GM18499 (cell line): ENCODE measurements around the gene ERGIC1.
"Not testable (repeated sequence)": the region's sequence is repeated elsewhere in the genome, so short reads cannot be mapped to it uniquely, and the experiment has no call there.

Source experiments
- ATAC-seq: cut with Tn5 transposase; IDR thresholded peaks from one replicate; pipeline ENCODE4 v1.9.1; 2021; ENCODE audit warnings: moderate number of reproducible peaks; ENCODE audit not compliant: insufficient read depth, unreplicated experiment

ERGIC1 gene

DNA sequence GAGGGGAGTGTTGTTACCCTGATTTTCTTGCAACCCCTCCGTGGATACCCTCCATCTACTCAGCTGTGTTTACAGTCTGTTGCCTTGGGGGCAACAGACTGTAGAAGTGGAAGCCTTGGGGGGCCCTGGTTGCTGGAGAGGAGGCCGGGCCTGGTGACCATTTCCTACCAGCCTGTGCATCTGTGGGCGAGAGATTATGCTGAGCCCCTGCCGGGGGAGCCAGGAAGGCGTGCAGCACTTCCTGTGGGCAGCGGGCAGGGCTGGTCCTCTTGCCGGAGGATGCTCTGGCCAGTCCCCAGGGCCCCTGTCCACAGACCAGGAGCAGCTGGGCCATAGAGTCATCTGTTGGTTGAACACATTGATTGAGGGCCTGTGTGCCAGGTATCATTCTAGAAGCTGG is 11.1 kb downstream of the ERGIC1 start:
- ATAC-seq, result no peak

DNA sequence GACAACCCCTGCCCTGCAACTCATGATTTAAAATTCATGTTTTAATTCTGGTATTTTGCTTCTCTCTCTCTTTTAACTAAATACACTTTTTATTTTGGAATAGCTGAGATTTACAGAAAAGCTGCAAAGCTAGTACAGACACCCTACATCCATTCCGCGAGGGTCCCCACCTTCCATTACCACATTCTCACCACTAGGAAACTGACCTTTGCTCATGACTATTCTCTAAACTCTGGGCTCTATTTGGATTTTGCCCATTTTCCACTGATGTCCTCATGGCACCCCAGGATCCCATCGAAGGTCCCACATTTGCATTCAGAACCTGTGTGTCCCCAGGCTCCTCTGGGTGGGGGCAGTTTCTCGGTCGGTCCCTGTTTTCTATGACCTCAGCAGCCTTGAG is 11.5 kb downstream of the ERGIC1 start:
- ATAC-seq, result no peak

DNA sequence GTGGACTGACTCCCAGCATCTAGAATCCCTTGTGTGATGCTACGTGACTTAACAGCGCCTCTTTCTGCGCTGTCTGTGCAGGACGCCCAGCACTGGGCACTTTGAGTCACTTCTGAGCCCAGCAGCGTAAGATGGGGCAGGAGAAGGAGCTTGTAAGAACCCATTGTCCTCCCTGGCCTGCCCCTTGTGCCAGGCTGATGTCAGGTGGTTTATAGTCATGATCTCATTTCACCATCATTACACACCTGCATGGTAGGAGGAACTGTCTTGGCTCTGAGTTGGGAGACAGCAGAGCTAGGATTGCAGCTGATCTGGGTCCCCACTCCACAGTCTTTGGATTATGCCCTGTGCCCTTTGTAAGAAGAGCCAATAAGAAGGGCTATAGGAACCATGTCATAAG is 12.2 kb downstream of the ERGIC1 start:
- no peak for ATAC-seq

DNA sequence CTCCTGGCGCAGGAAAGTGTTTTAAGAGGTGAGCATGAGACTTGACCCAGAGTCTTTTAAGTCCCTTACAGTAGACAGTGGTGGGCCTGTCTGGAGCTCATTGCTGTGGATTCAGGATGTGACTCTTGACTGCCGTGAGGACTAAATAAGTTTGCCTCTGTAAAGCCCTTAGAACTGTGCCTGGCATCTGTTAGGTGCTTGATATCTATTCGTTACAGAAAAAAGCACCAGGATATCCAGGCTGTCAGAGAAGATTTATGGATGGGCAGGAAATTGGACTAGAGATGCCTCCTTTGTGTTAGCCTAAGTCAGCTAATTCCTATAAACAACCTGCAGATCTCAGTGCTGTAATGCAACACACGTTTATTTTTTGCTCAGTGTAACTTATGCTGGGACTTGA is 12.6 kb downstream of the ERGIC1 start:
- no peak for ATAC-seq

DNA sequence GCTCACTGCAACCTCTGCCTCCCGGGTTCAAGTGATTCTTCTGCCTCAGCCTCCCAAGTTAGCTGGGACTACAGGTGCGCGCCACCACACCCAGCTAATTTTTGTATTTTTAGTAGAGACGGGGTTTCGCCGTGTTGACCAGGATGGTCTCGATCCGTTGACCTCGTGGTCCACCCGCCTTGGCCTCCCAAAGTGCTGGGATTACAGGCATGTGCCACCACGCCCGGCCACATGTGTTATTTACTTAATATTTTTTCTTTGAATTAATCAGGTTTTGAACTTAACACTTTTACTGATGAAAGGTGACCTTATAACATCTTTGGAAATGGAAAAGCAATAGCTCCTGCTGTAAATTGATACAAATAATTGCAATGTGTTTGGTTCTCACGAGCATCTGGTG is 13.5 kb downstream of the ERGIC1 start:
- ATAC-seq, result not testable (repeated sequence)

DNA sequence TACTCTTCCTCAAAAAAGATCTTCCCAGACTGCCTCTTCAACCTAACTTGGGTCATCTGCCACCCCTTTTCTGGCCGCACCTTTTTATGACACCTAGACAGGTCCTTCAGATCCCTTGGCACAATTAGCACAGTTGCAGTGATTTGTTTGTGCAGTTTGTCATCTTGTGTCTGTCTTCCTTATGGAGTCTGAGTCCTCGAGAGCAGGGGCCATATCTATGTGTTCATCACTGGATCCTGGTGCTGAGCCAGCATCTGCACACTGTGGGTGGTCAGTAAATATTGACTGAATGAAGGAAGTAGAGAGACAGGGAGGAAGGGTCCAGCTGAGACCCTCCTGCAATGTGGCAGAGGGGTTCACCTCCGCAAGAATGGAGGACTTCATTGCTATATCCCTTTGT is 14.4 kb downstream of the ERGIC1 start:
- no peak for ATAC-seq

DNA sequence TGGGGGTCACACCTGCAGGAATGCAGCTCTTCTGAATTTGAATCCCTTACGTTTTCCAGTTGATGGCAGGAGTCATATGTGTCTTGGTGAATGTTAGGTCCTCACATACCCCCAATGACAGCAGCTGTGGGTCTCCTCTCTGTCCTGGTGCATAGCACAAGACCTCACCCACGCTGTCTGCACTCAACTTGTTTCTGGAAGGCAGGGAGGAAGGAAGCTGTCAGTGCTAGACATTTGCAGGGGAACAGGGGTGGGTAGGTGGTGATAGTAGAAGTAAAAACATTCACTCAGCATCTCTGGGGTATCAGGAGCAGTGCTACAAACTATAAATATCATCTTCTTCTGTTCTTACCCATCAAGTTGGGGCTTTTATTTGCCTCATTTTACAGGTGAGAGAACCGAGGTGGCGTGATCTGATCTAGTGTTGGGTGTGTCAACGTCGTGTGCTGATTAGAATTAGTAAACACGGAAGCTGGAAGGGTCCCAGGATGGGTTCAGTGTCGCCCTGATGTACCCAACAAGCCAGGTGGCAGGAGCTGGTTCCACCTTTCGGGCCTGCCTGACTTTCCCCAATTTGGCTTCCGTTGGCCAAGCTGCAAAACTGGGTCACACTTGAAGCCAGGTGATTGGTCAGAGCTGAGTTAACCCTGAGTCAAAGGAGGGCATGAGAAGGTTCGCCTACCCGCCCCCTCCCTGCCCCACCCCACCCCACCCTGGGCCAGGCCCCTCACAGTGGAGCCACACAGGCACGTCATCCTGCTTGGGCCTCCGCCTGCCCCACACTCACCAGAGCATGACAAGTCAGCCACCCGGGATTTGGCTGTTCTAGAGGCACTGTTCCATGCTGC is 15.8 kb downstream of the ERGIC1 start:
- no peak for ATAC-seq

DNA sequence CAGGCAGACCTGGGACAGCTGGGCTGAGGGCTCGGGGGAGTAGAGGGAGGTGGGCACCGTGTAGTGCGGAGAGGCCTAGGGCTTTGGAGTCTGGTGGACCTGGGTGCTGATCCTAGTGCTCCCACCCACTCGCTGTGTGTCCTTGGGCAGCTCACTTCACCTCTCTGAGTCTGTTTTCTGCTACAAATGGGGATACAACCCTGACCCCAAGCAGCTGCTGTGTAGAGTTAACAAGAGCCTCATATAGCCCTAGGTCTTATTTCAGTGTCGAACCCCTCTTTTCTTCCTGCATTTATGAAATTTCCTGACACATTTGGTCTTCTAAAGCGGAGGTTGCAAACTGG is 16.4 kb downstream of the ERGIC1 start:
- ATAC-seq, result no peak

DNA sequence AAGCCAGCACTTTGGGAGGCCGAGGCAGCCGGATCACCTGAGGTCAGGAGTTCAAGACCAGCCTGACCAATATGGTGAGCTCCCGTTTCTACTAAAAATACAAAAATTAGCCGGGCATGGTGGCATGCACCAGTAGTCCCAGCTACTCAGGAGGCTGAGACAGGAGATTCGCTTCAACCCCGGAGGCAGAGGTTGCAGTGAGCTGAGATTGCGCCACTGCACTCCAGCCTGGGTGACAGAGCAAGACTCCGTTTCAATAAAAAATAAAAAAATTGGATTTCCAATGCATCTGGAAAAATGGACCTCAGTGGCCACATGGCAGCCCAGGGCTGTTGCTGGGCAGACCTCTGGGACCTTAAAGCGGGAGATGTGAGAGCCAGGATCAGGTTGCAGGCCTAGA is 17.2 kb downstream of the ERGIC1 start:
- ATAC-seq, result not testable (repeated sequence)

DNA sequence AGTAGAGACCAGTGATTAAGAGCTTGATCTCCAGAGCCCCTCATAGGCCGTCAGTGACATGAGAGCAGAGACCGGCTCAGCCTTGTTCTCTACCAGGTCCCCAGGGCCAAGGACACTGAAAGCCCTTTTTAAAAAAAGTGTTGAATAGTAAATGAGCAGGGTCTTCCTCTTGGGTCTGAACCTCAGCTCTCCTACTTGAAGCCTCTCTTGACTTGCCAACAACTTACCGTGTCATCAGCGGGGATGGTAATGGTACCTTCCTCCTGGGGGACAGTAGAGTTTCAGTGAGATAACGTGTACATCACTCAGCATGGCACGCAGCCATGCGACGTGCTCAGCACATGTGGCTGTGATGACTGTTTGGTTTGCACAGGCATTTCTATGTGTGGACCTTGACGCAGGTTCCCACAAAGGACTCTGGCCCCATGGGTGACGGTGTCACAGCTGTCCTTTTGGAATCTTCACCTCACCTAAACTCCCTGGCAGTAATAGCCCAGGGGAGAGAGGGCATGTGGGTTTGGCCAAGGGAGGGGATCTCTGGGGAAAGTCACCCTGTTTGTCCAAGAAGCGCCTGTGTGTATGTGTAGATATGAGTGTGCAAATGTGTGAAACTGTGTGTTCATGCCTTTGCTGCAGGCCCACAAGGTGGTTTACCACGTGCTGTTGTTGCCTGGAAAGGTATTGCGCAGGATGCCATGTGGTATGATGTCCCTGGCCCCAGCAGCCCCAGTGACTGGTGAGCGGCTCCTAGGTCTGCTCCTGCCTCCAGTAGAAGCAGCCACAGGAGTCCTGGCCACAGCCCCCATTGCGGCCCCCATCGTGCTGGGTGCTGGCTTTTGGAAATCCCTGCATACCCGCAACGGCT is 18.7 kb downstream of the ERGIC1 start:
- ATAC-seq, result no peak

DNA sequence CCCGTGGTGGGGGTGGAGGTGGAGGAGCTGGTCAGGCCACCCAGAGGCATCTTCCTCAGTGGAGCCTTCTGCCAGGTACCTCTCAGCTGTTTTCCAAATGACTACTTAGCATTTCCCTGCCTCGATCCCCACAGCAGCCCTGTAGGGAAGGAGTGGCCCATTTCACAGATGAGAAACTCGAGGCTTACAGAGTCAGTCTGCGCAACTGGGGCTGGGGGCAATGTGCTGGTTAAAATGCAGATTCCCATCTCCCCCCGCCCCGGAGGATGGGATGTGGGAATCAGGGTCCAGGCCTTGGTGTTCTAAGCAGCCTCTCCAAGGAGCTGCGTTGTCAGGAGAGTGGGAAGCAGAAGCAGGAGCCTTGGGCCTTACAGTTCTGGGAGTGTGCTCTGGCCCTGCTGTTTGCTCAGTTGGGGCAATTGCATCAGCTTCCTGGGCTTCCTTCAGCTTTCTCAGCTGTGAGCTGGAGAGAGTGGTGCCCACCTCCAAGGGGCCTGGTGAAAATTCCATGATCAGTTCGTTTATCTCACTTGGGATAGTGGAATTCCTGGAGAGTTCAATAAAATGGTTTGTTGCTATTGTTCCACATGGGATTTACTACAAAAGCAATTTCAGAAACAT is 19.4 kb downstream of the ERGIC1 start:
- no peak for ATAC-seq

DNA sequence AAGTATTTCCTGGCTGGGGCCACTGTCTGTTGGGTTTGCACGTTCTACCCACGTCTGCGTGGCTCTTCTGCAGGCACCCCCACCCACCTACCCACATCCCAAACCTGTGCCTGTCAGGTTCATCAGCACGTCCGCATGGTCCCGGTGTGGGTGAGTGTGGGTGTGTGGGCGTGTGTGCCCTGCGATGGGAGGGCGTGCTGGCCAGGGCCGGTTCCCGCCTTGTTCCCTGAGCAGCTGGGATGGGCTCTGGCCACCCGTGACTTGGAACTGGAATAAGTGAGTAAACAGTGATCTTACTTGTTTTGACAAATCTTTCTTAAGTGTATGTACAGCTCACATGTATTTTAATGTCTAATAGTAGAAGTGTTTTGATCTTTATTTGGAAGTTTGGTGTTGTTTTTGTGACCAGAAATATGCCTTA is 20.4 kb downstream of the ERGIC1 start:
- no peak for ATAC-seq

DNA sequence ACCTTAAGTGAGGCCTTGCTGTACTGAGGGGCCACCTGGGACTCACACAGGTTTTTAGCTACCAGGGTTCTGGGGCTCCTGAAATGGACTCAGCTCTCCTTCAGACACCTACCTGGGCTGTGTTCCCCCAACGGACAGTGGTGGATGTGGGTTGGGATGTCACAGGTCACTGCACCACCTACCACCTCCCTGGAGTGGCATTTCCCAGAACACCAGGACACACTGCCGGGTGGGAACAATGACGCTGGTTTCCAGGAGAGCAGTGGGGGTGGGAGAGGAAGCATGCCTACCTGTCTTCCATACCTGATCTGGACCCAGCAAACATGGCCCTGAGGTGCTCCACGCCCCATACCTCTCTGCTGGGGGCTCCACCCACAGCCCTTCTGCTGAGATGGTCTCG is 20.9 kb downstream of the ERGIC1 start:
- no peak for ATAC-seq

DNA sequence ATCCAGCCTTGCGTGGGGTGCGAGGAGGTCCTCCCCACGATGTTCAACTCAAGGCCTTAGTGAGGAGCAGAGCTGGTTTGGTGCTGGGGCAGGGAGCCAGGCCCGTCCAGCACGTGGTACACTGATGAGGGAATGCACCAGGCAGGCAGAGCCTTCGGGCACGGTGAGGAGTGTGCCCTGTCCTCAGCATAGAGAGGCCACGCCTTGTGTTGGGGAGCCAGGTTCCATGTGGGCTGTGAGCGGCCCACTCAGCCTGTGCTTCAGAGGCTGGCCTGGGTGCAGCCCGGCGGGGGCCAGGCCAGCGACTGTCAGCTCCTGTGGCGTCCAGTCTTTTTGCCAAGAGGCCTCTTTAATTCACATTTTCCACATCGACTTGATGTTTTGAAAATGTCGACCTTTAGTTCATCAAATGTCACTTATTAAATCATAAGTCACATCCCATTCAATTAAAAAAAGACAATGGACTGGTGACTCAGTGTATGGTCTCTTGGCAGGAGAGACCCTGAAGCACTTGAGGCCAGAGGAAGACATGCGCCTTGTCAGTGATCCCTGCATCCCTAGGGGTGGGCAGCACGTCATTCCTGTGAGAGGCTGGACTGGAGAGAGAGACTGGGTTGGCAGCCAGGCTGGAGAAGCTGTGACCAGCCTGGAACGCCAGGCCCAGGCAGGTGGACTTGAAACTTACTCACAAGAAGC is 21.7 kb downstream of the ERGIC1 start:
- no peak for ATAC-seq

DNA sequence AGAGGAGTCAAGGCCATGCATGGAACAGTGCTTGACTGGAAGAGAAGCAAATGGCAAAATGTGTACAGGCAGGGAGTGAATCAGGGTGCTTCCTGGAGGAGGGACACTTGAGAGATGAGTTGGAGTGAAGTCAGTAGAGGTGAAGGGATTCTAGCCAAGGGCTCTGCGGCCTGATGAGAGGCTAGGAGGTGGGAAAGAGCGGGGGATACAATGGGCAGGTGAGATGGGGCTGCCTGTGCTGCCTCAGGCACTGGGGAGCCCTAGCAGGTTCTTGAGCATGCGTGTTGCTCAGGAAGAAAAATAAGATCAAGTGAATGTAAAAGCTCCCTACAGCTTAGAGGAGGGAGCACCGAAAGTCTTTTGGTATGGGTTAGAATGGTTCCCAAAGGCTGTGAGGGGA is 22.3 kb downstream of the ERGIC1 start:
- no peak for ATAC-seq

DNA sequence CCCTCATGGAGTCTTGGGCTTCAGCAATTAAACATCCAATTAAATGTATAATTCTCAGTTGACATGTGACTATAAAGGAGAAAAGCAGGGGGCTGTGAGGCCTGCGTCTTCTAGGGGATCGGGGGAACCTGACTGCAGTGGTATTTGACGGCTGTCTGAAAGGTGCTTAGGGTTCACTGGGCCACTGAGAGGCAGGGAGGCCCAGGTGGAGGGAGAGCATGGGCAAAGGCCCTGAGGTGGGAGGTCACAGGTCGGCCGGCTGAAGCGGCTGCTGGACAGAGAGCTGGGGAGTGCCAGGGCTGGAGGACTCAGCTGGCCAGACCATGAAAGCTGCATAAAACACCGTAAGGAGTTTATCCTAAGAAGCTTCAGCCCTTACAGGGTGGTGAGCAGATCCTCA is 23.9 kb downstream of the ERGIC1 start:
- no peak for ATAC-seq

DNA sequence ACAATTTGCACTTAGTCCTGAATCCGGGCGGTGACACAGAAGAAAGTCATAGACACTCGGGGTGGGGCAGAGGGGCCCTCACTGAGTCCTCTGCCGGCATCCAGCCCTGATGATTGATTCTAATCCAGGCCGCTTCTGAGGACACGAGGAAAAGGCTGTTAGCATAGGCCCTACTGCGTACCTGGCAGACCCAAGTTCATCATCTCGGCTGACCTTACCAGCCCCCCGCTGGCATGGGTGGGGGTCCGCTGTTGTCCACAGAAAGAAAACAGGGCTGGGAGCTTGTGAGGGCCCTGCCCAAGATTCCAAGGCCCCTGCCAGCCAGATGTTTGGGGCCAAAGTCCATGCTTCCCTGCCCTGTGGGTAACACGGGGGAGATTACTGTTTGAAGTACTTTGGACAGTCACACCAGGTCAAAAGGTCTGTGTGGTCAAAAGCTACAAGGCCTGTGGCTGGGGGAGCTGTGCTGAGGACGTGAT is 24.5 kb downstream of the ERGIC1 start:
- ATAC-seq, result no peak

DNA sequence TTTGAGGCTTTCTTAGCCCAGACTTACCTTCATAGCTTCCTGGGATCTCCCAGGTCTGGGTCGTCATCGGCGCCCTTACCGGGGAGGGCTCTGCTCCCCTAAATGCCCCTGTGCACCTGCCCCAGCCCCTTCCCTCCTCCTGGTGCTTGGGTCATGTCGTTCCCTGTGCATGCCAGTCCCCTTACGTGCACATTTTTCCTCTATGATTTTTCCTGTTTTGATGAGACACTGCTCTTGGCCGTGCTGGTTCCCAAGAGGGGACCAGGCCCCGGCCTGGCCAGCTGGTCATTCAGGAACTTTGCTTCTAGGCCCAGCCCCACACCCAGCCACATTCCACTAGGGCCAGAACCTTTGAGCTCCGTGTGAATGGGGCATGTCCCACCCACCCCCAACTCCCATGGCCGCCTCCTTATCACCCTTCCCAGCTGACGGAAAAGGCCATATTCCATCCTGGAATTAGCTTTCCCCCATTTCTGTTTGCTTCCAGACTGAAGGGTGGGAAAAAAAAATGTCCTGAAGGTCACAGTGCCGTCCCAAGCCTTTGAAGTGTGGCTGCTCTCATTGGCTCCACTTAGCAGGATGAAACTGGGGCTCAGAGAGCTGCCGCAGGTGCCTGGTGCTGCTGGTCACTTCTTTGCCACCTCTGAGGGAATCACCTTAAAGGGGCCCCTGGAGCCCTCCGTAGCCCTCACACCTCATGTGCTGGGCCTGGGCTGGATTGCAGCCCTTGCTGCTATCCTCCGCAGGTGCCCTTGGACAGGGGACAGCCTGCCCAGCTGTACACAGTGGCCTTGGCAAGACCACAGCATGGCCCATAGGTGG is 25.1 kb downstream of the ERGIC1 start:
- no peak for ATAC-seq

DNA sequence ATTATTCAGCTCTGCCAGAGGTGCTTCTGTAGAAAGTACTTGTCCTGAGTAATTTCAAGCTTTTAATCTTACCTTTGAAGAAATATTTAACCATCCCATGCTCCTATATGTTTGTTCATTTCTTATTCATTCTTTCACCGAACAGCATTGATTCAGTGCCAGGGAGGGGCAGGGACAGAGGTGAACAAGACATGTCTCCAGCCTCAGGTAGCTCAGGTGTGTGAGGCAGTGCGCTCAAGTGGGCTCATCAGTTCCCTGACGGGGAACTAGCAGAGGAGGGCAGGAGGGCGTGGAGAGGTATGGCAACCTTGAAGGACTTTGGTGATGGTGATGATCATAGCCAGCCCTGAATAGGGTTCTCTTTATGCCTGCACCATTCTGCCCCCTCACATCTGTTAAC is 25.9 kb downstream of the ERGIC1 start:
- no peak for ATAC-seq
